OCI-LY7 (cell line): ENCODE results near the gene LZTS2. TPM values are rescaled to one million over a fixed set of nuclear protein-coding genes. Genes with fewer than 3 reads are reported as not detected.

ENCODE experiments used
- BruUV-seq: library from RNA; stranded (reverse); fragments of 400-500 nt; replicated peaks from 2 replicates; lab custom pipeline; 2021; lab: Mats Ljungman, UMichigan
- CTCF ChIA-PET: fragments of 300-600 bp; sonication (Branson Sonifier 250); formaldehyde crosslinking; loops from one replicate; lab custom pipeline; 2022; ENCODE audit warnings: antibody characterized with exemption; ENCODE audit not compliant: unreplicated experiment; lab: Charles Lee
- POLR2A ChIA-PET: fragments of 300-600 bp; sonication (Branson Sonifier 250); formaldehyde crosslinking; loops from one replicate; lab custom pipeline; 2022; ENCODE audit warnings: antibody characterized with exemption; lab: Charles Lee
- DNase-seq: peaks from one replicate; pipeline ENCODE4 v3.0.0-alpha.2; 2015; ENCODE audit warnings: low spot score
- H2AFZ ChIP-seq: fragments of 200-600 bp; sonication (generic), shearing (Covaris generic); 2 replicates; pipeline ENCODE4 v1.6.1; 2014; ENCODE audit warnings: mild to moderate bottlenecking, antibody characterized with exemption, low read length, moderate library complexity
- H3K27ac ChIP-seq: fragments of 200-600 bp; sonication (generic); 2 replicates; pipeline ENCODE4 v1.5.1; 2014; ENCODE audit warnings: mixed run types, low read depth, mild to moderate bottlenecking, moderate library complexity, low read length, inconsistent platforms; ENCODE audit not compliant: poor library complexity, severe bottlenecking
- H3K36me3 ChIP-seq: fragments of 200-600 bp; sonication (generic); 2 replicates; pipeline ENCODE4 v1.6.1; 2014; ENCODE audit warnings: mild to moderate bottlenecking, antibody characterized with exemption, low read length, moderate library complexity, mixed read lengths; ENCODE audit not compliant: insufficient read depth
- H3K4me1 ChIP-seq: fragments of 200-600 bp; sonication (generic); 2 replicates; pipeline ENCODE4 v1.5.1; 2014; ENCODE audit warnings: mild to moderate bottlenecking, low read length; ENCODE audit not compliant: insufficient read depth, poor library complexity, severe bottlenecking
- H3K4me2 ChIP-seq: fragments of 200-600 bp; sonication (generic); 2 replicates; pipeline ENCODE4 v1.6.1; 2014; ENCODE audit warnings: mild to moderate bottlenecking, low read length
- H3K4me3 ChIP-seq: fragments of 200-600 bp; sonication (generic); 2 replicates; pipeline ENCODE4 v1.5.1; 2014; ENCODE audit warnings: mild to moderate bottlenecking, low read depth, low read length; ENCODE audit not compliant: poor library complexity, severe bottlenecking
- H3K79me2 ChIP-seq: fragments of 200-600 bp; sonication (generic); 2 replicates; pipeline ENCODE4 v1.6.1; 2016; ENCODE audit warnings: low read depth, mild to moderate bottlenecking, low read length, moderate library complexity, mixed read lengths; ENCODE audit not compliant: insufficient read depth
- H3K9me2 ChIP-seq: fragments of 200-600 bp; sonication (generic); 2 replicates; pipeline ENCODE4 v1.6.1; 2016; ENCODE audit warnings: mild to moderate bottlenecking, low read length, mixed read lengths; ENCODE audit not compliant: insufficient read depth
- H3K9me3 ChIP-seq: fragments of 200-600 bp; sonication (generic); 2 replicates; pipeline ENCODE4 v1.6.1; 2014; ENCODE audit warnings: mild to moderate bottlenecking, mixed run types, low read length, mixed read lengths
- H4K20me1 ChIP-seq: fragments of 200-600 bp; sonication (generic); 2 replicates; pipeline ENCODE4 v1.6.1; 2014; ENCODE audit warnings: mild to moderate bottlenecking, antibody characterized with exemption, low read length, moderate library complexity, mixed read lengths; ENCODE audit not compliant: insufficient read depth
- CTCF ChIP-seq: fragments of 200-600 bp; sonication (generic); conservative IDR thresholded peaks from 2 replicates; pipeline ENCODE4 v1.5.1; 2014; ENCODE audit warnings: mild to moderate bottlenecking, antibody characterized with exemption, low read length, moderate library complexity, mixed read lengths
- EZH2phosphoT487 ChIP-seq: fragments of 200-600 bp; sonication (generic); IDR thresholded peaks from 2 replicates; pipeline ENCODE4 v1.6.1; 2018; ENCODE audit warnings: low read depth, borderline replicate concordance, mild to moderate bottlenecking, mixed run types, antibody characterized with exemption, low read length, moderate library complexity, mixed read lengths
- intact Hi-C: fragments of 100-400 bp; cut with micrococcal nuclease; formaldehyde crosslinking; loops from one replicate; pipeline ENCODE4 v1.10.0; 2022; ENCODE audit not compliant: unreplicated experiment
- total RNA-seq, 2 experiments: library from RNA; depleted of rRNA in 1 of 2; stranded (reverse); fragments of >200 nt in 1 of 2; shearing (Covaris generic) in 1 of 2; gene quantifications; 2 replicates each; pipeline ENCODE4 v1.2.3, GENCODE V29; 2014 to 2022

Gene LZTS2
- total RNA-seq, 2 experiments from 2014 or later = 13.6 to 20.3 TPM

- no TSS peak for BruUV-seq
- ChIA-PET CTCF (interaction anchor here (0.8 to 1.5 kb wide), 2 partner anchors 16 to 19 kb away, joined by 3 read pairs; no protein-coding TSS in a partner anchor), POLR2A (no interaction called here)
- peak overlapping the region; percentile 63 for H3K27ac ChIP-seq
- H4K20me1 ChIP-seq = no peaks in the 10 kb centered on the region
- intact Hi-C loops = loop anchor here (1.0 kb wide), 1 partner anchor 16 kb away; no protein-coding TSS in a partner anchor
- peak overlapping the region; percentile 90 for H3K4me3 ChIP-seq
- peak; percentile 73 for DNase-seq
- peaks cover 24% of the 10 kb centered on the region; the same call in 1 of the 2 replicates for H3K36me3 ChIP-seq
- H2AFZ ChIP-seq = peak overlapping the region; percentile 91; the same call in 1 of the 2 replicates
- H3K4me2 ChIP-seq = peak overlapping the region; percentile 99
- no peaks in the 10 kb centered on the region for H3K79me2 ChIP-seq
- H3K4me1 ChIP-seq = peaks cover 25% of the 10 kb centered on the region
- H3K9me3 ChIP-seq = no peaks in the 10 kb centered on the region
- TF ChIP-seq EZH2phosphoT487 (no peak), CTCF (no peak)
- no peaks in the 10 kb centered on the region for H3K9me2 ChIP-seq
Measured at GRCh38 chr10:100998183-100998990, 1.2 kb upstream of the LZTS2 start.

- H2AFZ ChIP-seq = peak overlapping the region; percentile 38; the same call in 1 of the 2 replicates
Measured at GRCh38 chr10:100998991-100999741, 442 bp upstream of the LZTS2 start.

More at GRCh38 chr10:100998991-100999741, 442 bp upstream of the LZTS2 start:
- Histone ChIP-seq H3K36me3 (peaks cover 17% of the 10 kb centered on the region; the same call in 1 of the 2 replicates), H3K4me3 (peak overlapping the region; percentile 90), H3K9me2 (no peaks in the 10 kb centered on the region), H3K79me2 (no peaks in the 10 kb centered on the region), H4K20me1 (no peaks in the 10 kb centered on the region), H3K27ac (peak overlapping the region; percentile 63), H3K4me1 (peaks cover 25% of the 10 kb centered on the region), H3K9me3 (no peaks in the 10 kb centered on the region), H3K4me2 (peak overlapping the region; percentile 99)
- no TSS peak for BruUV-seq
- DNase-seq = peak; percentile 80
- no peak for TF ChIP-seq EZH2phosphoT487
- TF ChIP-seq CTCF = peak; percentile 86
- intact Hi-C loops = loop anchor here (1.0 kb wide), 1 partner anchor 15 kb away; no protein-coding TSS in a partner anchor
- POLR2A ChIA-PET = no interaction called here
- CTCF ChIA-PET = interaction anchor here (1.5 kb wide), 1 partner anchor 16 kb away, joined by 3 read pairs; no protein-coding TSS in a partner anchor
